ENCODE measurements around the gene SPATA24.

Gene SPATA24

DNA sequence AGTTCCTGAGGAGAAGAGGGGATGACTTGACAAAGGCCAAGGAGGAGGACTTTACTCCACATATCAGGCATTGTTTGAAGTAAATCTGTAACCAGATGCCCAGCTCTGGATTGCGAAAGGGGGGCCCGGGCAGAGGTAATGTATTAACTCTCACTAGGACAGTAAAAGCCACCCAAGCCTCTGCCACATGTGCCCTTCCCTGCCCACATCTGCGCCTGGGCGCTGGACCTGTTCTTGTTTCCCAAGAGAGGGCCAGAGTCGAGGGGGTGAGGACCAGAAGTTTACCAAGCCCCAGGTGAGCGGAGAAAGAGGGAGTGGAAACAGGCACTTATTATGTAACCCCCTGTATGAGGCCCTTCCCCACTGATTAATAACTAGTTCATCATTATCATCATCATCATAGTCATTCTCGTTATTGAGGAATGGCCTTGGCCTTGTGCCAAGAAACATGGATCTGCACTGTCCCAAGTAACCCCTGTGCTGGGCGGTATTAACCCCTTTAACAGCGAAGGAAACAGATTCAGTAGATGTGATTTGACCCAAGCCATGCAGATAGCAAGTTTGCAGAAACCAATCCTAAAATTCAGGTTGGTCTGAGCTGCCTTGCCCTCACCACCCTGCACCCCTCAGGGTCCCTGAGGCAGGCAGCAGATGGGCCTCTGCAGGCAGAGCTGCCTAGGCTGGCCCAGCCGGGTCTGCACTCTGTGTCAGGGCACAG, 20.5 kb downstream of the SPATA24 start, which contains the start of gene SLC23A1:
Gene SLC23A1 (minus strand): TSS at position 23 of the 718 bp plus-strand sequence. CDS start 44 bp downstream, outside the sequence.
- peaks cover 7% of the 10 kb centered on the region for H3K4me1 ChIP-seq (ENCODE audit: control insufficient read depth, insufficient read depth, low read length, poor library complexity, severe bottlenecking)
- no peaks in the 10 kb centered on the region for H3K27me3 ChIP-seq (replicated peaks; ENCODE audit: control insufficient read depth, insufficient read depth, low read length, poor library complexity, severe bottlenecking)
- no peaks in the 10 kb centered on the region for H3K36me3 ChIP-seq (ENCODE audit: control insufficient read depth, insufficient read depth, low read length)
- H3K27ac ChIP-seq (ENCODE audit: insufficient read depth, low read length, poor library complexity, severe bottlenecking) = no peak within 1 kb of the TSS
- H3K4me3 ChIP-seq (ENCODE audit: insufficient read depth, low read depth, low read length, poor library complexity, severe bottlenecking) = no peak within 1 kb of the TSS
- no peak for DNase-seq
- no peaks in the 10 kb centered on the region for H3K9me3 ChIP-seq (ENCODE audit: control insufficient read depth, low read length)

DNA sequence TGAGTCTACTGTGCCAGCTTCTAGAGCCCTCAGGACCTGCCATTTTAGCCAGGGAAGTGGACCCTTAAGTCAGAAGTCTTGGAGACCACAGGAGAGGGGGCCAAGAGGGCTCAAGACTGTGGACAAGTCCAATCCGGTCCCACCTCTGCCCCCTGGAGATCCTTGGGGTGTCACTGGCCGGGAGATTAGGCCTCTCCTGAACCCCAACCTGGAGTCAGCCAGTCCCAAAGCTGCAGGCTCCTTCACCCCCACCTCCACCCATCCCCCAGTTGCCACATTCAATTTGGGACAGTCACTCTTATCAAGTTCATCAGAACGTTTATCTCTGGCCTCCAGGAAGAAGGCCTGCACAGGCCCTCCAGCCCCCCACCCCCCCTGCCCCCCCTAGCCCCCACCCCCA, 21.1 kb downstream of the SPATA24 start:
- Histone ChIP-seq H3K4me3 (ENCODE audit: insufficient read depth, low read depth, low read length, poor library complexity, severe bottlenecking) (no peak overlapping the region), H3K9me3 (ENCODE audit: control insufficient read depth, low read length) (no peaks in the 10 kb centered on the region), H3K4me1 (ENCODE audit: control insufficient read depth, insufficient read depth, low read length, poor library complexity, severe bottlenecking) (peaks cover 7% of the 10 kb centered on the region), H3K36me3 (ENCODE audit: control insufficient read depth, insufficient read depth, low read length) (no peaks in the 10 kb centered on the region), H3K27me3 (replicated peaks; ENCODE audit: control insufficient read depth, insufficient read depth, low read length, poor library complexity, severe bottlenecking) (no peaks in the 10 kb centered on the region), H3K27ac (ENCODE audit: insufficient read depth, low read length, poor library complexity, severe bottlenecking) (no peak overlapping the region)
- no peak for DNase-seq

DNA sequence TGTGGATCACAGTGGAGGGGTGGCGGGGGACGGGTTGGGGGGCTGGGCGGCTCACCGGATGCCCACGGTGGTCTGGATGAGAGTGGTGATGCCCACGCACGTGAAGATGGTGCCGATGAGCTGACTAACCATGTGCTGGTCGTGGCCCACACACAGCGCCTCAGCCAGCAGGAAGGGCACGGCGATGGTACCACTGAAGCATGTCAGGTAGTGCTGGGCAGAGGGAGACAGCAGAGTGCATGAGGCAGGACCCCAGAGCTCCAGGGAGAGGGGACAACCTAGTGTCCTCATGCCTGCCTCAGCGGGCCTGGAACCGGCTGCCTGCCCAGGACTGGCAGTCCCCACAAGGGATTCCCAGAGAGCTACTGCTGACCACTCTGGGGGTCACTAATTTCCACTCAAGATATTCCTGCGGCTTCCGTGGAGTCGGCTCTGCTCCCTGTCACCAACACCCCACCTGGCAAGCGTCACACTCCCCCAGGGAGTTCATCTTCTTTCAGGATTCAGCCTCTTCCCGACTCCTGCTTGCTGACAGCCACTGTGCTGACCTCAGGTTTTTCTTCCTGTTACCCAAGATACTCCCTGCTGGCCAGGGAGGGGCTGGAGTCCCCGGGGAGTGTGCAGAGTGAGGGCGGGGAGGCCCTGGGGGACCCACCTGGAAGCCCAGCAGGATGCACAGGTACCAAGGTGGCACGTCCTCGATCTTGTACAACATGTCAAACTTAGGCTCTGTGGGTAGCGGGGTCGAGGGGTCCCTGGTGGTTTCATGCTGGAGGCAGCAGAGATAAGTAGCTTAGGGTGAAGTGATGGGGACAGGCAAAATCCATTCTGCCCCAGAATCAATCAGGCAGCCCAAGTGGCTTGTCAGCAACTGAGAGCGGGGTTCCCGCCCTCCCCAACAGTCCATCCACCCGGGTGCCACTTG, 21.8 kb downstream of the SPATA24 start:
- Histone ChIP-seq H3K4me1 (ENCODE audit: control insufficient read depth, insufficient read depth, low read length, poor library complexity, severe bottlenecking) (peaks cover 7% of the 10 kb centered on the region), H3K4me3 (ENCODE audit: insufficient read depth, low read depth, low read length, poor library complexity, severe bottlenecking) (no peak overlapping the region), H3K9me3 (ENCODE audit: control insufficient read depth, low read length) (no peaks in the 10 kb centered on the region), H3K27ac (ENCODE audit: insufficient read depth, low read length, poor library complexity, severe bottlenecking) (no peak overlapping the region), H3K27me3 (replicated peaks; ENCODE audit: control insufficient read depth, insufficient read depth, low read length, poor library complexity, severe bottlenecking) (no peaks in the 10 kb centered on the region), H3K36me3 (ENCODE audit: control insufficient read depth, insufficient read depth, low read length) (no peaks in the 10 kb centered on the region)
- DNase-seq = no peak

DNA sequence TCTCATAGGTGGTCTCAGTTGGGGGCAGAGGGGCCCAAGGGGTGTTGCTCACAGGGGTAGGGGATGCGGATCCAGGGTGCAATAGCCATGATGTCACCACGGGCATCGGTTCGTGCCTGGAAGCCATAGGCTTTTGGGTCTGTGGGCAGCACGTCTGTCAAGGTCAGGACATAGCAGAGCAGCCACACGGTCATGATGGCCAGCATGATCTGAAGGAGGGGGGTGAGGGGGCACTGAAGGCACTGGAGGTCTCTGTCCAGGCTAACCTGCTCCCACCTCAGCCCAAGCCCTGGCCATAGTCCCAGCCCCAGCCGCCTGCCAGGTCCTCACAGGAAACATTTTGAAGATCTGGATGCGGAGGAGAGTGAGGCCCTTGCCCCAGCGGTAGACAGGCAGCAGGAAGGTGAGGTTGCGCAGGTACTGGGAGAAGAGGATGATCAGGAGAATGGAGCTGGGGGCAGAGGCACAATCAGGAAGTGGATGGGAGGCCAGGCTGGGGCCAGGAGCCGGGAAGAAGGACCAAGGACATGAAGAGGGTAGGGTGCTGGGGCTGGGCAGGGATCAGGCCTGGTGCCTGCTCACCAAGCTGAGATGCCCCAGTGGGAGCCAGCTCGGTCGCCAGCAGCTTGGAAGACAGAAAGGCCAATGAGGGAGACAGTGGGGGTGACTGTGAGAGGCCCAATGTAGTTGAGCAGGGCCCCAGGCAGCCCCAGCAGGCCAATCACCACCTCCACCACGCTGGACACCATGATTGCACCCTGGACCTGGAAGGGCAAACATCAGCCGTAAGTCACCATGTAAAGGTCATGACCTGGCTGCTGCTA, 24.1 kb downstream of the SPATA24 start:
- DNase-seq = no peak
- H3K4me3 ChIP-seq (ENCODE audit: insufficient read depth, low read depth, low read length, poor library complexity, severe bottlenecking) = no peak overlapping the region
- no peaks in the 10 kb centered on the region for H3K27me3 ChIP-seq (replicated peaks; ENCODE audit: control insufficient read depth, insufficient read depth, low read length, poor library complexity, severe bottlenecking)
- no peak overlapping the region for H3K27ac ChIP-seq (ENCODE audit: insufficient read depth, low read length, poor library complexity, severe bottlenecking)
- no peaks in the 10 kb centered on the region for H3K36me3 ChIP-seq (ENCODE audit: control insufficient read depth, insufficient read depth, low read length)
- H3K4me1 ChIP-seq (ENCODE audit: control insufficient read depth, insufficient read depth, low read length, poor library complexity, severe bottlenecking) = peaks cover 6% of the 10 kb centered on the region
- H3K9me3 ChIP-seq (ENCODE audit: control insufficient read depth, low read length) = no peaks in the 10 kb centered on the region

DNA sequence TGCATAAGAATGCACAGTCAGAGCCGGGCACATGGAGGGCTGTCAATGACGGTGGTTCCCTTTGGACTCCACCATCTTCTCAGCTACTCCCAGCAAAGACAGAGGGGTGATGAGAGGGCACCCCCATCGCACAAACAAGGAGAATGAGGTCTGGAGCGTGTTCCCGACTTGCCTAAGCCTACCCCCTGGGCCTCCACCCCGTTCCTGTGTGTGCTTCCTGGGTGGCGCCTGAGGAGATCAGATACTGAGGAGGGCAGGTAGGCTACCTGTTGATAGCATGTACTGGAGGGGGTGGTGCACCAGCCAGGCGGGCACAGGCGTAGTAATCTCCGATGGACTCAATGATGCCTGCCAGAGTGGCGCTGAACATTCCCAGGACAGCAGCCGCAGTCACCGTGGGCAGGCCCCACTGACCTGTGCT, 24.9 kb downstream of the SPATA24 start:
- Histone ChIP-seq H3K4me1 (ENCODE audit: control insufficient read depth, insufficient read depth, low read length, poor library complexity, severe bottlenecking) (no peaks in the 10 kb centered on the region), H3K27ac (ENCODE audit: insufficient read depth, low read length, poor library complexity, severe bottlenecking) (no peak overlapping the region), H3K4me3 (ENCODE audit: insufficient read depth, low read depth, low read length, poor library complexity, severe bottlenecking) (no peak overlapping the region), H3K9me3 (ENCODE audit: control insufficient read depth, low read length) (no peaks in the 10 kb centered on the region), H3K27me3 (replicated peaks; ENCODE audit: control insufficient read depth, insufficient read depth, low read length, poor library complexity, severe bottlenecking) (no peaks in the 10 kb centered on the region), H3K36me3 (ENCODE audit: control insufficient read depth, insufficient read depth, low read length) (no peaks in the 10 kb centered on the region)
- DNase-seq = no peak

DNA sequence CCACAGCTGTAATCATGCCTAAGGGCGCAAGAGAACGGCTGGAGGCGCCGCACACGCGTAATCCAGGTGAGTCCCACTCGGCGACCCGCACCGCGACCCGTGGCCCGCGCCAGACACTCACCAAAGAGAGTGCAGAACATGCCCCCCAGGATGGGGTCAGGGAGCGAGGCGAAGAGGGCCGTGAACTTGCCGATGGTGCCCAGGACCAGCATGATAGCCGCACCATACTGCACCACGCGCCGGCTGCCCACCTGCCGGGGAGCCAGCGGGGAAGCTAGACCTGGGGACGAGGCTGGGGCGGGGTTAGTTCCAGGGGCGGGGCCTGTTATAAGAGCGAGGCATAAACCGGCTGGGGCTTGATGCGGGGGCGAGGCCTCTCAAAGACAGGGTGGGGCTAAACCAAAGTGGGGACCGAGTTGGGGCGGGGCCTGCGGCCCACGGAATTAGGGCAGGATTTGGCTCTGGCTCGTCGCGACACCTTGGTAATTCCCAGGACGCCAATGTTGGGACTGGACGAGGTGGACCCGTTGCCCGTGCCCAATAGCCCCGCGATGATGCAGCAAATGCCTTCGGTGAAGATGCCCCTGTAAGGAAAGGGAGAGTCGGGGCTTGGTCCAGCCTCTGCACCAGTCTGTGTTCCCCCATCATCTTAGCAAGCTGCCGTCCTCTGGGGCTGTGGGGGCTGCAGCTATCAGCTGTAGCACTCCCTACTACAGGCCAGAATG, 25.6 kb downstream of the SPATA24 start:
- Histone ChIP-seq H3K36me3 (ENCODE audit: control insufficient read depth, insufficient read depth, low read length) (no peaks in the 10 kb centered on the region), H3K27ac (ENCODE audit: insufficient read depth, low read length, poor library complexity, severe bottlenecking) (no peak overlapping the region), H3K4me3 (ENCODE audit: insufficient read depth, low read depth, low read length, poor library complexity, severe bottlenecking) (no peak overlapping the region), H3K9me3 (ENCODE audit: control insufficient read depth, low read length) (no peaks in the 10 kb centered on the region), H3K27me3 (replicated peaks; ENCODE audit: control insufficient read depth, insufficient read depth, low read length, poor library complexity, severe bottlenecking) (no peaks in the 10 kb centered on the region), H3K4me1 (ENCODE audit: control insufficient read depth, insufficient read depth, low read length, poor library complexity, severe bottlenecking) (no peaks in the 10 kb centered on the region)
- no peak for DNase-seq

DNA sequence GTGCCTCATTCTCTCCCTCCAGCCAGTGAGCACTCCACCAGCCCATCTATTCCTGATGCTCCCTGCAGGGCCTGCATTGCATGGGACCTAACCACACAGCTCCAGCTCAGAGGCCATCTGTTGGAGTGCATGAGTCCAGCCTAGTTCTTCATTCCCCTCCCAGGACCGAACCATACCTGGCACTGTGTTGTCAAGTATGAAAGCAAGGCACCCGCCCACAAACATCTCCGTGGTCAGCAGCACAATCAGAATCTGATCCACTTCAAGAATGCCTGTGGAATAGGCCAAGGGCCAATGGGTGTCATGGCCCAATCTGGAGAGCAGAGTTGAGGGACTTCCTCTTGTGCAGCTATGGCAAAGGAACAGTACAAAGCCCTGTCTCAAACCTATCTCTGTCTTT, 26.7 kb downstream of the SPATA24 start:
- DNase-seq = no peak
- no peak overlapping the region for H3K27ac ChIP-seq (ENCODE audit: insufficient read depth, low read length, poor library complexity, severe bottlenecking)
- H3K4me1 ChIP-seq (ENCODE audit: control insufficient read depth, insufficient read depth, low read length, poor library complexity, severe bottlenecking) = no peaks in the 10 kb centered on the region
- no peaks in the 10 kb centered on the region for H3K9me3 ChIP-seq (ENCODE audit: control insufficient read depth, low read length)
- H3K27me3 ChIP-seq (replicated peaks; ENCODE audit: control insufficient read depth, insufficient read depth, low read length, poor library complexity, severe bottlenecking) = no peaks in the 10 kb centered on the region
- H3K36me3 ChIP-seq (ENCODE audit: control insufficient read depth, insufficient read depth, low read length) = peaks cover under 1% of the 10 kb centered on the region
- no peak overlapping the region for H3K4me3 ChIP-seq (ENCODE audit: insufficient read depth, low read depth, low read length, poor library complexity, severe bottlenecking)

DNA sequence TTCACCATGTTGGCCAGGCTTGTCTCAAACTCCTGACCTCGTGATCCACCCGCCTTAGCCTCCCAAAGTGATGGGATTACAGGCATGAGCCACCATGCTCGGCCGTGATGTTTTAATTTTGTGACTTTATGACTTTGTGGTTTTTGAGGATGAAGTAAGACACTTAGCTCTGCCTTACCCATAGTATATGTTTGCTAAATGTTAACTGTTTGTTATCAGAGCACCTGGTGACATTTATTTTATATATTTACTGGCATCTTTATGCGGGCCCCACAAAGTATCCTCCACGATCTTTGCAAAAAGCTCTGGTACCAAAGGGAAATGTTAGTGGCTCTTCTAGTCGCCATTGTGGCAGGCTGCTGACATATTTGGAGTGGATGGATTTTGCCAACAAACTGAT, 27.5 kb downstream of the SPATA24 start:
- Histone ChIP-seq H3K4me3 (ENCODE audit: insufficient read depth, low read depth, low read length, poor library complexity, severe bottlenecking) (no peak overlapping the region), H3K27me3 (replicated peaks; ENCODE audit: control insufficient read depth, insufficient read depth, low read length, poor library complexity, severe bottlenecking) (no peaks in the 10 kb centered on the region), H3K36me3 (ENCODE audit: control insufficient read depth, insufficient read depth, low read length) (peaks cover 8% of the 10 kb centered on the region), H3K4me1 (ENCODE audit: control insufficient read depth, insufficient read depth, low read length, poor library complexity, severe bottlenecking) (no peaks in the 10 kb centered on the region), H3K27ac (ENCODE audit: insufficient read depth, low read length, poor library complexity, severe bottlenecking) (no peak overlapping the region), H3K9me3 (ENCODE audit: control insufficient read depth, low read length) (no peaks in the 10 kb centered on the region)
- DNase-seq = no peak

DNA sequence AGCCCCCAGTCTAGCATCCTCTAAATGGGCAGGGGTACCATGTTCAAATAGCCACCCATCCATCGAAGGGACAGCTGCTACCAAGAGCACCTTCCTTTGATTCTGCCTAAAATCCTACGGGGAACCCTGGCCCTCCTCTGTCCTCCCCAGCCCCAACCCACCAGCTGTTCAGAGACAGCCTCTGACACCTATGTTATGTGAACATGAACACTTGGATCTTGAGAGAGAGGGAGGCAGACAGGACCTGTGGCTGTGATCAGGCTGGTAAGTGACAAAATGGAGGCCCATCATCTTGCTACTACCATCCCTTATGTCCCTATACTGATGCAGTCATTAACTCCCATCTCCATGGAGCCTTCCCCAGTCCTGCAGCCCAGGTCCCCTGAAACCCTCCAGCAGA, 29.0 kb downstream of the SPATA24 start:
- Histone ChIP-seq H3K27me3 (replicated peaks; ENCODE audit: control insufficient read depth, insufficient read depth, low read length, poor library complexity, severe bottlenecking) (no peaks in the 10 kb centered on the region), H3K36me3 (ENCODE audit: control insufficient read depth, insufficient read depth, low read length) (peaks cover 8% of the 10 kb centered on the region), H3K4me1 (ENCODE audit: control insufficient read depth, insufficient read depth, low read length, poor library complexity, severe bottlenecking) (no peaks in the 10 kb centered on the region), H3K9me3 (ENCODE audit: control insufficient read depth, low read length) (no peaks in the 10 kb centered on the region), H3K27ac (ENCODE audit: insufficient read depth, low read length, poor library complexity, severe bottlenecking) (no peak overlapping the region), H3K4me3 (ENCODE audit: insufficient read depth, low read depth, low read length, poor library complexity, severe bottlenecking) (no peak overlapping the region)
- DNase-seq = no peak

All from effector memory CD4-positive, alpha-beta T cell (primary cell).